Adrenal gland (tissue), 12 donors: ENCODE data around the gene ABCD3. TPM values are rescaled to one million over a fixed set of nuclear protein-coding genes. Genes with fewer than 3 reads are reported as not detected.
"Not testable (repeated sequence)": the region's sequence is repeated elsewhere in the genome, so short reads cannot be mapped to it uniquely, and the experiment has no call there.

ENCODE experiments used
- DNase-seq, 7 donors: peaks; one replicate each; pipeline ENCODE4 v3.0.0-alpha.2; 2019 to 2020
- H3K27ac ChIP-seq, 5 donors: fragments of 200-600 bp; sonication (generic) in 4 of 5; 1 replicate in 3 of 5; 2 replicates in 2 of 5; pipeline versions ENCODE4 v1.5.1 to v1.8.0; 2016 to 2020; ENCODE audit warnings: mild to moderate bottlenecking in 1 of 5
- H3K27me3 ChIP-seq: fragments of 200-600 bp; 2 replicates; pipeline ENCODE4 v1.8.0; 2021
- H3K36me3 ChIP-seq, 2 donors: fragments of 200-600 bp; replicated peaks in 1 of 2; 1 replicate in 1 of 2; 2 replicates in 1 of 2; pipeline versions ENCODE4 v1.5.1 to v1.8.0; 2018 to 2022
- H3K4me1 ChIP-seq, 2 donors: fragments of 200-600 bp; replicated peaks in 1 of 2; 1 replicate in 1 of 2; 2 replicates in 1 of 2; pipeline versions ENCODE4 v1.5.1 to v1.8.0; 2018 to 2021
- H3K4me3 ChIP-seq, 4 donors: fragments of 200-600 bp; sonication (generic) in 3 of 4; one replicate each; pipeline ENCODE4 v1.5.1; 2016 to 2018
- H3K9me3 ChIP-seq, 3 donors: fragments of 200-600 bp; sonication (generic) in 1 of 3; replicated peaks in 1 of 3; 1 replicate in 2 of 3; 2 replicates in 1 of 3; pipeline versions ENCODE4 v1.5.1 to v1.8.0; 2016 to 2021
- CTCF ChIP-seq, 6 experiments: fragments of 450-650 bp in 4 of 6; fragments of 200-600 bp in 2 of 6; sonication (generic) in 1 of 6; IDR thresholded peaks; 1 replicate in 5 of 6; 2 replicates in 1 of 6; pipeline versions ENCODE4 v1.5.1 to v1.8.0; 2016 to 2021; ENCODE audit warnings: antibody characterized with exemption in 6 of 6, mild to moderate bottlenecking in 2 of 6, moderate library complexity in 1 of 6
- POLR2A ChIP-seq, 2 donors: fragments of 450-650 bp; IDR thresholded peaks; one replicate each; pipeline ENCODE4 v1.6.1; 2017; ENCODE audit warnings: antibody characterized with exemption in 2 of 2, mild to moderate bottlenecking in 2 of 2, moderate library complexity in 1 of 2
- WGBS, 4 donors: extraction: QIAGEN DNeasy Blood & Tissue Kit in 2 of 4; methylation state at CpG; one replicate each; pipeline versions ENCODE4 v1.1.5 to v1.1.7; 2013 to 2017; 5-methylcytosine and 5-hydroxymethylcytosine counted together
- intact Hi-C, 2 donors: fragments of 100-400 bp; cut with DNase I; formaldehyde crosslinking; loops; one replicate each; pipeline versions ENCODE4 v1.14.1 to v1.15.0; 2022 to 2023
- polyA plus RNA-seq, 3 donors: library from polyadenylated mRNA; stranded (reverse); fragments of 200-250 nt in 2 of 3; fragments of 350-450 nt in 1 of 3; fragmentation: Illumina TruSeq in 1 of 3; extraction: RNeasy Lipid Tissue Mini Kit (QIAGEN cat#74804) in 1 of 3; gene quantifications; one replicate each; pipeline ENCODE4 v1.2.3, GENCODE V29; 2013 to 2014
- total RNA-seq, 9 donors: library from RNA; depleted of rRNA in 4 of 9; stranded (reverse); fragments of >200 nt in 4 of 9; fragments of 120-200 nt in 1 of 9; fragmentation: NEBNext Ultra II Directional in 1 of 9; extraction: Animal tissue kit (Norgen Biotek cat#: 25700) in 1 of 9; gene quantifications; one replicate each; pipeline versions ENCODE4 v1.1.0 to v1.2.4, GENCODE V29; 2013 to 2023
- donor health status: healthy with polysubstance abuse.
- donor health status: Bipolar disorder and iron deficiency.
- donor health status: DM: yes; HTN: yes; CAD: no.
- donor health status: DM: no; HTN: no; CAD: no.
- donor health status: DM: no; HTN: no; CAD: no.
- donor health status: DM: yes; HTN: yes; CAD: no.

Gene ABCD3
- total and polyA plus RNA-seq, 12 donors, result 11.2 to 69.6 (median 37.1) TPM

DNA sequence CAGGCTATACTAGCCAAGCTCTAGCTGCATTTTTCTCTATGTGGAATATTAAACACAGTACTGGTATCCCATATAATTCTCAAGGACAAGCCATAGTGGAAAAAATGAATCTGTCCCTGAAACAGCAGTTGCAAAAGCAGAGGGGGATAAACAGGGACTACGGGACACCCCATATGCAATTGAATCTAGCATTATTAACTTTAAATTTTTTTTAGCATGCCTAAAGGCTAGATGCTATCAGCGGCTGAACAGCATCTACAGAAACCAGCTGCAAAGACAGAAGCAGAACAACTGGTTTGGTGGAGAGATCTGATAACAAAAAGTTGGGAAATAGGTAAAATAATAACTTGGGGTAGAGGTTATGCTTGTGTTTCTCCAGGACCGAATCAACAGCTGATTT is 30.6 kb downstream of the ABCD3 start:
- DNase-seq, H3K4me1 ChIP-seq, H3K27me3 ChIP-seq, intact Hi-C loops, H3K4me3 ChIP-seq, H3K27ac ChIP-seq, H3K36me3 ChIP-seq: not testable (repeated sequence)
- H3K9me3 ChIP-seq, result peaks cover 0 to 18% (median 0%) of the 10 kb centered on the region in 3 donors
- 90 to 94% (median 92%) methylated on average over 3 of the region's 3 CpGs for WGBS, 4 donors

DNA sequence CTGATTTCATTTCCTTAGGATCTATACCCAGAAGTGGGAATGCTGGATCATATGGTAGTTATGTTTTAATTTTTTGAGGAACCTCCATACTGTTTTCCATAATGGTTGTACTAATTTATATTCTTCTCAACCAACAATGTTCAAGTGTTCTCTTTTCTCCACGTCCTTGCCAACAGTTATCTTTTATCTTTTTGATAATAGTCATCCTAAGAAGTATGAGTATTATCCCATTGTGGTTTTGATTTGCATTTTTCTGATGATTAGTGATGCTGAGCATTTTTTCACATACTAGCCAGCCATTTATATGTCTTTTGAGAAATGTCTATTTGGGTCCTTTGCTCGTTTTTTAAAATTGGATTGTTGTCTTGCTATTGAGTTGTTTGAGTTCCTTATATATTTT is 38.5 kb downstream of the ABCD3 start:
- 83 to 86% (median 84%) methylated on average over 2 of the region's 2 CpGs for WGBS, 4 donors
- Histone ChIP-seq H3K4me3 (no peak overlapping the region), H3K36me3 (no peaks in the 10 kb centered on the region), H3K27ac (no peak overlapping the region), H3K27me3 (no peaks in the 10 kb centered on the region), H3K4me1 (no peaks in the 10 kb centered on the region), H3K9me3 (no peaks in the 10 kb centered on the region)
- intact Hi-C loops, result no loop called here
- TF ChIP-seq CTCF (IDR thresholded peaks at IDR 0.05) (no peak), POLR2A (IDR thresholded peaks at IDR 0.05) (no peak)
- no peak for DNase-seq

DNA sequence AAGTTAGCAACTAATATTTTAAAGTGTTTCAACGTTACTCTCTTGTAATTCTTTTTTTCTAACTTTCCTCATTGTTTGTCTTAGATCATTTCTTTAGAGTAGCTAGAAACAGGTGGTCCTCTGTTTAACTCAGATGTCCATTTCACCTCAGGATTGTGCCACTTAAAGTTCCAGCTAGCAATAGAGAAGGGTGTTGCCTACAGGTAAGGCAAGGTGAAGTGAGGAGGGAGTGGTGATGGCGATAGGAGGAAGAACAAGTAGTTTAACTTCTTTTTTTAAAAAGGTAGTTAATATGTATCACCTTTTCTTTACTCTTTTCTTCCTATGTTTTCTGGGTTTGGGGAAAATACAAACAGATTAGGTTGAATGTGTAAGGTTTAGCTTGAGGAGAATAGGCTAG is 44.4 kb downstream of the ABCD3 start:
- no peaks in the 10 kb centered on the region for H3K9me3 ChIP-seq
- no peaks in the 10 kb centered on the region for H3K27me3 ChIP-seq
- no peak for DNase-seq
- intact Hi-C loops, result loop anchor here in 1 of 2 donors (10.0 kb wide), 2 partner anchors 128 to 408 kb away; no protein-coding TSS in a partner anchor
- H3K27ac ChIP-seq, result no peak overlapping the region
- peaks cover 0 to 7% of the 10 kb centered on the region in 2 donors for H3K4me1 ChIP-seq
- peaks cover 0 to 8% of the 10 kb centered on the region in 2 donors for H3K36me3 ChIP-seq
- TF ChIP-seq POLR2A (IDR thresholded peaks at IDR 0.05), result no peak
- no peak for TF ChIP-seq CTCF (IDR thresholded peaks at IDR 0.05)
- 87 to 97% (median 91%) methylated on average over 2 of the region's 2 CpGs for WGBS, 4 donors
- H3K4me3 ChIP-seq, result no peak overlapping the region

GRCh38 chr1:94463056-94463764 is 45.0 kb downstream of the ABCD3 start:
- TF ChIP-seq CTCF (IDR thresholded peaks at IDR 0.05) (no peak), POLR2A (IDR thresholded peaks at IDR 0.05) (no peak)
- Histone ChIP-seq H3K36me3 (peaks cover 0 to 8% of the 10 kb centered on the region in 2 donors), H3K4me3 (no peak overlapping the region), H3K27me3 (no peaks in the 10 kb centered on the region), H3K4me1 (peaks cover 0 to 7% of the 10 kb centered on the region in 2 donors), H3K27ac (peak overlapping the region in 3 of 5 donors; percentile 2 to 4 (median 3)), H3K9me3 (no peaks in the 10 kb centered on the region)
- WGBS, 4 donors, result 58 to 70% (median 64%) methylated on average over 3 of the region's 3 CpGs
- no peak for DNase-seq
- intact Hi-C loops, result loop anchor here in 1 of 2 donors (10.0 kb wide), 2 partner anchors 128 to 408 kb away; no protein-coding TSS in a partner anchor
